Epithelial cell of esophagus (primary cell): Measurements from ENCODE around the gene HAND2.

ENCODE experiments used
- DNase-seq: peaks from one replicate; pipeline ENCODE4 v3.0.0; 2010; ENCODE audit warnings: low read depth
- H3K4me3 ChIP-seq: 2 replicates; pipeline ENCODE4 v1.5.1; 2011; ENCODE audit warnings: mild to moderate bottlenecking, low read length, control low read depth
- CTCF ChIP-seq: IDR thresholded peaks from 2 replicates; pipeline ENCODE4 v1.5.1; 2011; ENCODE audit warnings: low read depth, mild to moderate bottlenecking, low read length, control low read depth, inconsistent platforms; ENCODE audit not compliant: insufficient read depth; ENCODE audit errors: missing control alignments

Gene HAND2

GRCh38 chr4:173531086-173531965 is 1.3 kb upstream of the HAND2 start:
- no peak for DNase-seq
- no peak for TF ChIP-seq CTCF
- H3K4me3 ChIP-seq: no peak overlapping the region

GRCh38 chr4:173530326-173531085 is 477 bp upstream of the HAND2 start:
- no peak overlapping the region for H3K4me3 ChIP-seq
- TF ChIP-seq CTCF: no peak
- DNase-seq: no peak

GRCh38 chr4:173528378-173529321 is 1.4 kb downstream of the HAND2 start:
- no peak overlapping the region for H3K4me3 ChIP-seq
- no peak for DNase-seq
- TF ChIP-seq CTCF: no peak

- no peak for TF ChIP-seq CTCF
- no peak for DNase-seq
- no peak overlapping the region for H3K4me3 ChIP-seq
Measured at GRCh38 chr4:173527103-173527891, 2.7 kb downstream of the HAND2 start.

- TF ChIP-seq CTCF: no peak
- DNase-seq: no peak
- H3K4me3 ChIP-seq: no peak overlapping the region
Measured at GRCh38 chr4:173526724-173527102, 3.3 kb downstream of the HAND2 start.

- no peak for TF ChIP-seq CTCF
- DNase-seq: no peak
- H3K4me3 ChIP-seq: no peak overlapping the region
Measured at GRCh38 chr4:173526027-173526482, 4.0 kb downstream of the HAND2 start.
